Melanocyte of skin (primary cell): ENCODE data around the gene TRIB2. TPM values are rescaled to one million over a fixed set of nuclear protein-coding genes. Genes with fewer than 3 reads are reported as not detected.

ENCODE experiments used
- small RNA-seq, 2 donors: library from RNA; depleted of rRNA; stranded (forward); fragments of <200 nt; gene quantifications; one replicate each; pipeline ENCODE3, GENCODE V24; 2012
- total RNA-seq, 2 donors: library from RNA; depleted of rRNA; stranded (reverse); fragments of >200 nt; gene quantifications; 2 replicates each; pipeline ENCODE4 v1.2.3, GENCODE V29; 2012

TRIB2 gene
- 100 to 1,000 TPM; 234 to 271 TPM for total RNA-seq

GRCh38 chr2:12716282-12717190, at the start of gene TRIB2:
TRIB2 (plus strand) TSS chr2:12716936; CDS start chr2:12718308, 1,372 bp downstream.

Small RNAs within 50 kb of the gene (small RNA-seq; reads per million reads assigned to genes)
- 3.0 to 6.9 reads per million in 2 donors for gene MIR3125
